ENCODE data around the gene STOML2.

GRCh38 chr9:35106343-35106730 is 3.4 kb upstream of the STOML2 start:
- TF ChIP-seq CTCF (IDR thresholded peaks at IDR 0.05): no peak
- no peak for TF ChIP-seq EZH2 (IDR thresholded peaks at IDR 0.05; ENCODE audit: borderline replicate concordance, insufficient read depth, low read depth, low read length, poor library complexity, severe bottlenecking)
